Measurements from ENCODE around the gene ZNF91. TPM values are rescaled to one million over a fixed set of nuclear protein-coding genes. Genes with fewer than 3 reads are reported as not detected.
"Not testable (repeated sequence)": the region's sequence is repeated elsewhere in the genome, so short reads cannot be mapped to it uniquely, and the experiment has no call there.

The ZNF91 gene
- total and polyA plus RNA-seq, 2 of the 4 experiments (the other 2 are of a cell fraction), result 7.9 to 17.0 TPM

- H3K14ac ChIP-seq (replicated peaks; ENCODE audit: low read depth, low read length); H3K79me1 ChIP-seq (ENCODE audit: low read depth in 1 of 2, low read length in 2 of 2); H3K27me3 ChIP-seq (ENCODE audit: control insufficient read depth, insufficient read depth, low read length); H4K91ac ChIP-seq (ENCODE audit: insufficient read depth, low read depth, low read length); H2BK5ac ChIP-seq (ENCODE audit: low read depth, low read length, poor library complexity, severe bottlenecking); H3K4me1 ChIP-seq (ENCODE audit: control insufficient read depth, insufficient read depth, low read length); BruUV-seq (replicated peaks); dilution Hi-C loops (cut with HindIII; ENCODE audit: low sequenced_read_pairs, unreplicated experiment); H2BK15ac ChIP-seq (ENCODE audit: low read depth, low read length); H3K27ac ChIP-seq (ENCODE audit: insufficient read depth, low read length); H3K4me2 ChIP-seq (ENCODE audit: low read depth, low read length); intact Hi-C loops (cut with micrococcal nuclease); H3K4ac ChIP-seq (ENCODE audit: low read depth, low read length); in situ Hi-C loops (cut with MboI; ENCODE audit: low sequenced_read_pairs); H2BK20ac ChIP-seq (ENCODE audit: low read depth, low read length); CTCF ChIA-PET; POLR2A ChIA-PET (ENCODE audit: unreplicated experiment); ATAC-seq (ENCODE audit: low read depth); H3K23ac ChIP-seq (ENCODE audit: low read depth, low read length); H3K9me3 ChIP-seq (ENCODE audit: control insufficient read depth, insufficient read depth, low read length); H4K5ac ChIP-seq (ENCODE audit: low read depth, low read length); H3K9ac ChIP-seq (ENCODE audit: low read depth, low read length); H2AK5ac ChIP-seq (ENCODE audit: low read depth, low read length); H4K8ac ChIP-seq (ENCODE audit: low read depth in 2 of 2, low read length in 2 of 2); H2BK120ac ChIP-seq (ENCODE audit: low read depth, low read length); H3K4me3 ChIP-seq (ENCODE audit: insufficient read depth, low read depth, low read length); H2AK9ac ChIP-seq (replicated peaks; ENCODE audit: low read depth, low read length, poor library complexity); H4K20me1 ChIP-seq (ENCODE audit: insufficient read depth, low read length); H3K36me3 ChIP-seq (ENCODE audit: control insufficient read depth, insufficient read depth, low read length); H3K9me1 ChIP-seq (ENCODE audit: insufficient read depth, low read length); H3K18ac ChIP-seq (ENCODE audit: low read depth, low read length); DNase-seq; H3K56ac ChIP-seq (ENCODE audit: extremely low read depth, insufficient read depth, low read length); H2AFZ ChIP-seq (replicated peaks; ENCODE audit: low read length, poor library complexity): not testable (repeated sequence)
- 100% methylated on average over 2 of the region's 38 CpGs; no CpG with 5 or more reads in 1 of the 2 experiments for WGBS, 2 experiments (ENCODE audit: extremely low coverage in 2 of 2, insufficient read length in 1 of 2)
Measured at GRCh38 chr19:23419261-23419660, 24.0 kb upstream of the ZNF91 start.
